Panc1 (cell line): ENCODE results near the gene TLE4. TPM values are rescaled to one million over a fixed set of nuclear protein-coding genes. Genes with fewer than 3 reads are reported as not detected.
"Not testable (repeated sequence)": the region's sequence is repeated elsewhere in the genome, so short reads cannot be mapped to it uniquely, and the experiment has no call there.

ENCODE experiments used
- ATAC-seq: fragments of 200-7000 bp; cut with Tn5 transposase; 2 replicates; pipeline ENCODE4 v1.9.1; 2020; ENCODE audit warnings: mild to moderate bottlenecking, moderate library complexity
- BruUV-seq: library from RNA; stranded (reverse); fragments of 400-500 nt; replicated peaks from 2 replicates; lab custom pipeline; 2021; lab: Mats Ljungman, UMichigan
- CTCF ChIA-PET: fragments of 300-600 bp; sonication (Branson Sonifier 250); formaldehyde crosslinking; loops from one replicate; lab custom pipeline; 2022; ENCODE audit warnings: antibody characterized with exemption; lab: Charles Lee
- POLR2A ChIA-PET: fragments of 300-600 bp; sonication (Branson Sonifier 250); formaldehyde crosslinking; loops from one replicate; lab custom pipeline; 2022; ENCODE audit warnings: antibody characterized with exemption; lab: Charles Lee
- DNase-seq: peaks from one replicate; pipeline ENCODE4 v3.0.0-alpha.2; 2010; ENCODE audit warnings: low read depth, low spot score
- H3K27ac ChIP-seq: 2 replicates; pipeline ENCODE4 v1.5.1; 2011; ENCODE audit warnings: mild to moderate bottlenecking, low read length, inconsistent platforms
- H3K27me3 ChIP-seq: fragments of 200-500 bp; sonication (Bioruptor generic); 2 replicates; pipeline ENCODE4 v1.6.0; 2014; ENCODE audit warnings: low read length, inconsistent platforms; ENCODE audit not compliant: control insufficient read depth, insufficient read depth
- H3K36me3 ChIP-seq: fragments of 200-500 bp; sonication (Bioruptor generic); 2 replicates; pipeline ENCODE4 v1.5.1; 2014; ENCODE audit warnings: inconsistent platforms, mild to moderate bottlenecking, low read length, moderate library complexity; ENCODE audit not compliant: control insufficient read depth, insufficient read depth
- H3K4me1 ChIP-seq: 2 replicates; pipeline ENCODE4 v1.5.1; 2011; ENCODE audit warnings: inconsistent platforms, mild to moderate bottlenecking, low read length, moderate library complexity; ENCODE audit not compliant: control insufficient read depth, insufficient read depth
- H3K4me3 ChIP-seq, 2 experiments: 2 replicates each; pipeline ENCODE4 v1.5.1; 2011 to 2012; ENCODE audit warnings: low read depth in 2 of 2, low read length in 2 of 2, mild to moderate bottlenecking in 2 of 2, inconsistent platforms in 1 of 2, moderate library complexity in 1 of 2
- H3K9me3 ChIP-seq: fragments of 200-500 bp; sonication (Bioruptor generic); 2 replicates; pipeline ENCODE4 v1.5.1; 2014; ENCODE audit warnings: low read depth, mild to moderate bottlenecking, inconsistent platforms, low read length, moderate library complexity; ENCODE audit not compliant: control insufficient read depth, insufficient read depth
- CTCF ChIP-seq: fragments of 450-650 bp; IDR thresholded peaks from 2 replicates; pipeline ENCODE4 v1.5.1; 2017; ENCODE audit warnings: mild to moderate bottlenecking
- POLR2AphosphoS5 ChIP-seq: IDR thresholded peaks from 2 replicates; pipeline ENCODE4 v1.6.1; 2012; ENCODE audit warnings: mild to moderate bottlenecking, low read depth, low read length, moderate library complexity
- SIN3A ChIP-seq: IDR thresholded peaks from 2 replicates; pipeline ENCODE4 v1.6.1; 2012; ENCODE audit warnings: low read depth, mild to moderate bottlenecking, low read length, moderate library complexity, borderline replicate concordance; ENCODE audit not compliant: insufficient read depth
- TCF7L2 ChIP-seq: IDR thresholded peaks from 2 replicates; pipeline ENCODE4 v1.6.1; 2011; ENCODE audit warnings: mild to moderate bottlenecking, low read depth, low read length, inconsistent platforms
- in situ Hi-C: cut with HindIII; loops from 2 replicates; pipeline ENCODE4 v1.10.0; 2016; ENCODE audit warnings: low sequenced_read_pairs, low pct_unique_long_range_greater_than_20kb
- intact Hi-C: fragments of 100-400 bp; cut with micrococcal nuclease; formaldehyde crosslinking; loops from one replicate; pipeline ENCODE4 v1.10.0; 2022; ENCODE audit not compliant: unreplicated experiment
- total RNA-seq: library from RNA; stranded (reverse); gene quantifications from one replicate; pipeline ENCODE4 v1.2.1, GENCODE V29; 2021; ENCODE audit not compliant: unreplicated experiment
- TF ChIP-seq, protein P1 (sequence below), 2 experiments: IDR thresholded peaks; 2 replicates each; pipeline ENCODE4 v1.6.1; 2011 to 2012; ENCODE audit warnings: low read depth in 2 of 2, control low read depth in 1 of 2, low read length in 1 of 2, mild to moderate bottlenecking in 1 of 2, moderate library complexity in 1 of 2; ENCODE audit not compliant: insufficient read depth in 1 of 2

The TLE4 gene
- total RNA-seq, 1 experiment from 2014 or later: 8.7 TPM

DNA sequence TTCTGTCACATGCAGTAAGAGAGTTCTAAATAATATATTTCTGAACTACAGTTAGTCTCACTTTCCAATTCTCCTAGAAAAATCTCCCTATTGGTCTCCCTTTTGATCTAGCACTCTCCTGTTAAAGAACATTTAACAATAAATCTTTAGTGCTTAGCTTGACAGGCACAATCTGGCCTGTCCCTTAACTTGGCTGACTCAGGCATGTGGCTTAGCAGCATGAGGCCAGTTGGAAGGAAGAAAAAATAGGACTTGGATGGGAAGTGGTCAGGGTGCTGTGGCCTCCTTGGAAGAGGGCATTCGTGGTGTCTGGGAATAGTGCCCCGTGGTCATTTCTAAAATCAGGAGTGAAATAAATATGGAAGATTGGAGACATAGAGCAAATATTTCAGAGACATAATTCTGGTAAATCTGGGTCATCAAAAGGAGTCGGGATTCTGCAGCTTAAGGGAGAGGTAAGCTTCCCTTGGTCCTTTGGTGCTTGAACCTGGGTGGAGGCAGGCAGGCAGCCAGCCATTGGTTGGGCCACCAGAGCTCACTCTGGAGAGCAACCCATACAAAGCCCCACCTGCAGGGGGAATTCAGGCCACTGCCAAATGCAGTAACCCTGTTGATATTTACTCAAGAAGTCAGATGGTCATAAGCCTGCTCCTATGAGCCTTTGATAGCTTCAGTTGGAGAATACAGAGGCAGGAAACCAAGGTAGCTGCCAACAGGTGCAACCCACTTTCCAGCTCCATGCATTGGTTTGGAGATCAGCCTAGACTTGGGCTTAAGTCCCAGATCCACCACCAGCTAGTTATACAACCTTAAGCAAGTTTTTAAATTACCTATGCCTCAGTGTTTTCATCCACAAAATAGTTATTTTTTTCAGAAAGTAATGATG lies 28.8 kb upstream of the TLE4 start:
- intact Hi-C loops (no loop called here), in situ Hi-C loops (no loop called here)
- Histone ChIP-seq H3K27me3 (no peaks in the 10 kb centered on the region), H3K4me3 (no peak overlapping the region), H3K4me1 (no peaks in the 10 kb centered on the region), H3K36me3 (no peaks in the 10 kb centered on the region), H3K27ac (no peak overlapping the region), H3K9me3 (no peaks in the 10 kb centered on the region)
- DNase-seq (no peak), ATAC-seq (no peak)
- CTCF ChIA-PET: no interaction called here
- POLR2A ChIA-PET: no interaction called here
- no TSS peak for BruUV-seq
- TF ChIP-seq, protein P1, sequence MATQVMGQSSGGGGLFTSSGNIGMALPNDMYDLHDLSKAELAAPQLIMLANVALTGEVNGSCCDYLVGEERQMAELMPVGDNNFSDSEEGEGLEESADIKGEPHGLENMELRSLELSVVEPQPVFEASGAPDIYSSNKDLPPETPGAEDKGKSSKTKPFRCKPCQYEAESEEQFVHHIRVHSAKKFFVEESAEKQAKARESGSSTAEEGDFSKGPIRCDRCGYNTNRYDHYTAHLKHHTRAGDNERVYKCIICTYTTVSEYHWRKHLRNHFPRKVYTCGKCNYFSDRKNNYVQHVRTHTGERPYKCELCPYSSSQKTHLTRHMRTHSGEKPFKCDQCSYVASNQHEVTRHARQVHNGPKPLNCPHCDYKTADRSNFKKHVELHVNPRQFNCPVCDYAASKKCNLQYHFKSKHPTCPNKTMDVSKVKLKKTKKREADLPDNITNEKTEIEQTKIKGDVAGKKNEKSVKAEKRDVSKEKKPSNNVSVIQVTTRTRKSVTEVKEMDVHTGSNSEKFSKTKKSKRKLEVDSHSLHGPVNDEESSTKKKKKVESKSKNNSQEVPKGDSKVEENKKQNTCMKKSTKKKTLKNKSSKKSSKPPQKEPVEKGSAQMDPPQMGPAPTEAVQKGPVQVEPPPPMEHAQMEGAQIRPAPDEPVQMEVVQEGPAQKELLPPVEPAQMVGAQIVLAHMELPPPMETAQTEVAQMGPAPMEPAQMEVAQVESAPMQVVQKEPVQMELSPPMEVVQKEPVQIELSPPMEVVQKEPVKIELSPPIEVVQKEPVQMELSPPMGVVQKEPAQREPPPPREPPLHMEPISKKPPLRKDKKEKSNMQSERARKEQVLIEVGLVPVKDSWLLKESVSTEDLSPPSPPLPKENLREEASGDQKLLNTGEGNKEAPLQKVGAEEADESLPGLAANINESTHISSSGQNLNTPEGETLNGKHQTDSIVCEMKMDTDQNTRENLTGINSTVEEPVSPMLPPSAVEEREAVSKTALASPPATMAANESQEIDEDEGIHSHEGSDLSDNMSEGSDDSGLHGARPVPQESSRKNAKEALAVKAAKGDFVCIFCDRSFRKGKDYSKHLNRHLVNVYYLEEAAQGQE (IDR thresholded peaks at IDR 0.05; ENCODE audit: insufficient read depth in 1 of 2, low read depth in 2 of 2, low read length in 1 of 2): no peak
- TF ChIP-seq TCF7L2 (no peak), SIN3A (no peak), CTCF (no peak), POLR2AphosphoS5 (no peak)

GRCh38 chr9:79544375-79544774 lies 27.4 kb upstream of the TLE4 start:
- H3K4me3 ChIP-seq, in situ Hi-C loops, H3K9me3 ChIP-seq, DNase-seq, ATAC-seq, CTCF ChIA-PET, POLR2A ChIA-PET, intact Hi-C loops, H3K27me3 ChIP-seq, BruUV-seq, H3K27ac ChIP-seq, H3K4me1 ChIP-seq, H3K36me3 ChIP-seq: not testable (repeated sequence)

DNA sequence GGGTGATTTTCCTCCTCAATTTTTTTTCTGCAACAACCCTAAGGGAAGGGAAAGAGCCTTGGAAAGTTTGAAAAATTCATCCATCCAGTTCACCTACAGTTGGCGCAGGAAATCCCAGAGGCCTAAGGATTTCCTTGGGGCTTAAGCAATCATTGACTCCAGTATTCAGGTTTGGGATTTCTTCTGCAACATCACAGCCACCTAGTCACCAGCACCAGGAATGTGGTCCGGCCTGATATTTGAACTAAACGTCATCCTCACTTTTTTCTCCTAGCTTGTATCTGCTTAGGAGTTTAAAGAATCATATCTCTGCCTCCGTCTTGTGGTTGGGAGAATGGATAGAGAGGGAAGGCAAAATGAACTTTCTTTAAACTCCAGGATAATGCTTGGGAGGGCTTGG lies 20.2 kb upstream of the TLE4 start:
- H3K27me3 ChIP-seq: no peaks in the 10 kb centered on the region
- DNase-seq (no peak), ATAC-seq (no peak)
- no TSS peak for BruUV-seq
- no peak overlapping the region for H3K4me3 ChIP-seq
- TF ChIP-seq TCF7L2: no peak
- no peak for TF ChIP-seq POLR2AphosphoS5
- CTCF ChIA-PET: no interaction called here
- no peaks in the 10 kb centered on the region for H3K36me3 ChIP-seq
- H3K9me3 ChIP-seq: no peaks in the 10 kb centered on the region
- in situ Hi-C loops (no loop called here), intact Hi-C loops (no loop called here)
- no peaks in the 10 kb centered on the region for H3K4me1 ChIP-seq
- no peak overlapping the region for H3K27ac ChIP-seq
- POLR2A ChIA-PET: no interaction called here
